Stimulated activated CD8-positive, alpha-beta memory T cell treated with anti-CD3 and anti-CD28 coated beads, Interleukin-12 subunit alpha, Interleukin-12 subunit beta, amount 100 ng/mL, for 1 hour (primary cell): ENCODE results near the gene MORN3.
"Not testable (repeated sequence)": the region's sequence is repeated elsewhere in the genome, so short reads cannot be mapped to it uniquely, and the experiment has no call there.

Experiments used
- DNase-seq: peaks from one replicate; pipeline ENCODE4 v3.0.0-alpha.2; 2020; ENCODE audit warnings: low read depth

MORN3 gene

GRCh38 chr12:121669521-121669900 is at the start of gene MORN3:
TSS of gene MORN3 (minus strand) at chr12:121669654. CDS start at chr12:121669483, 171 bp downstream.
- no peak for DNase-seq

- DNase-seq, result no peak
Measured at GRCh38 chr12:121718653-121719239, 49.3 kb upstream of the MORN3 start.

GRCh38 chr12:121717041-121717699 is 47.7 kb upstream of the MORN3 start:
- no peak for DNase-seq

- DNase-seq, result no peak
Measured at GRCh38 chr12:121715862-121716435, 46.5 kb upstream of the MORN3 start.

- DNase-seq, result not testable (repeated sequence)
Measured at GRCh38 chr12:121715055-121715454, 45.6 kb upstream of the MORN3 start.

- no peak for DNase-seq
Measured at GRCh38 chr12:121713793-121714192, 44.3 kb upstream of the MORN3 start.

- no peak for DNase-seq
Measured at GRCh38 chr12:121713257-121713777, 43.9 kb upstream of the MORN3 start.

GRCh38 chr12:121712461-121713256 is 43.2 kb upstream of the MORN3 start, which contains the start of gene TMEM120B:
TSS of gene TMEM120B (plus strand) at chr12:121712752. CDS start at chr12:121712896, 144 bp downstream.
- peak; percentile 73 for DNase-seq

- no peak for DNase-seq
Measured at GRCh38 chr12:121712190-121712460, 42.7 kb upstream of the MORN3 start.

- no peak for DNase-seq
Measured at GRCh38 chr12:121711361-121712189, 42.1 kb upstream of the MORN3 start.

GRCh38 chr12:121709478-121709961 is 40.1 kb upstream of the MORN3 start:
- no peak for DNase-seq

- DNase-seq, result not testable (repeated sequence)
Measured at GRCh38 chr12:121709064-121709424, 39.6 kb upstream of the MORN3 start.

GRCh38 chr12:121708313-121709063 is 39.0 kb upstream of the MORN3 start:
- DNase-seq, result no peak

- no peak for DNase-seq
Measured at GRCh38 chr12:121705514-121705913, 36.1 kb upstream of the MORN3 start.

- no peak for DNase-seq
Measured at GRCh38 chr12:121702944-121703343, 33.5 kb upstream of the MORN3 start.

GRCh38 chr12:121701667-121702277 is 32.3 kb upstream of the MORN3 start:
- no peak for DNase-seq

GRCh38 chr12:121697861-121698260 is 28.4 kb upstream of the MORN3 start:
- not testable (repeated sequence) for DNase-seq

- DNase-seq, result no peak
Measured at GRCh38 chr12:121697093-121697698, 27.7 kb upstream of the MORN3 start.

- no peak for DNase-seq
Measured at GRCh38 chr12:121693155-121693687, 23.8 kb upstream of the MORN3 start.

- DNase-seq, result not testable (repeated sequence)
Measured at GRCh38 chr12:121692744-121693143, 23.3 kb upstream of the MORN3 start.
